Measurements from ENCODE around the gene ZDHHC23. TPM values are rescaled to one million over a fixed set of nuclear protein-coding genes. Genes with fewer than 3 reads are reported as not detected.

ZDHHC23 gene
- total RNA-seq, 1 experiment from 2014 or later, result 4.4 TPM

GRCh38 chr3:113966172-113966571 lies 18.4 kb downstream of the ZDHHC23 start:
- DNase-seq, result no peak
- no peaks in the 10 kb centered on the region for H3K27me3 ChIP-seq (ENCODE audit: control insufficient read depth, insufficient read depth, low read length)

DNA sequence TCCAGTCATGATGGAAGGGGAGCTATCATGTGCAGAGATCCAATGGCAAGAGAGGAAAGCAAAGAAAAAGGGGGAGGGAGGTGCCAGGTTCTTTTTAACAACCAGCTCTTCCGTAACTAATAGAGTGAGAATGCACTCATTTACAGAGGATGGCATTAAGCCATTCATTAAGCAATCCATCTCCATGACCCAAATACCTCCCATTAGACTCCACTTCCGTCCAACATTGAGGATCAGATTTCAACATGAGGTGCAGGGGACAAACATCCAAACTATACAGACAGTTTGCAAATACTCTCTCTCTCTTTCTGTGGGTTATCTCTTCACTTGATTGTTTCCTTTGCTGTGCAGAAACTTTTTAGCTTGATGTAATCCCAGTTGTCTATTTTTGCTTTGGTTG lies 21.2 kb downstream of the ZDHHC23 start:
- no peak for DNase-seq
- Histone ChIP-seq H3K4me3 (ENCODE audit: insufficient read depth, low read depth, low read length) (no peak overlapping the region), H3K36me3 (replicated peaks; ENCODE audit: control insufficient read depth, insufficient read depth, low read length) (no peaks in the 10 kb centered on the region), H3K27me3 (ENCODE audit: control insufficient read depth, insufficient read depth, low read length) (no peaks in the 10 kb centered on the region)

More at GRCh38 chr3:113966172-113966571, 18.4 kb downstream of the ZDHHC23 start:
- H3K4me3 ChIP-seq (ENCODE audit: insufficient read depth, low read depth, low read length), result no peak overlapping the region
- no peaks in the 10 kb centered on the region for H3K36me3 ChIP-seq (replicated peaks; ENCODE audit: control insufficient read depth, insufficient read depth, low read length)

DNA sequence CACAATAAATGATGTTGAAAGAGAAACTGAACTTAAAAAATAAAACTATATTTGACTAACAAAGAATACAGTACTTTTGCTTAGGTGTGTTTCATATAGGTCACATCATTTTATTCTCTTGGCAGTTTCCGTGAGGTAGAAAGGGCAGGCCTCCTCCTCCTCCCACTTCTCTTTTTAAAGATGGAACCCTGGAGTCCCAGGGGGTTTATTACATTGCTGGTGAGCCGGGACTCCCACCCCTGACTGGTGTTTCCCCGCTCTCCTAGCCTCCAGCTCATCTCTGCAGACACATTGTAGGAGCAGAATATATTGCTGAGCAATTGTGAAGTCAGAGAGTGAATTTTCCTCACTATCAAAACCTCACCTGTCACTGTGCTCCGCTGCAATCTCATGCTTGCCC lies 30.0 kb downstream of the ZDHHC23 start:
- no peak for DNase-seq
- H3K4me3 ChIP-seq (ENCODE audit: insufficient read depth, low read depth, low read length), result no peak overlapping the region
- H3K36me3 ChIP-seq (replicated peaks; ENCODE audit: control insufficient read depth, insufficient read depth, low read length), result no peaks in the 10 kb centered on the region
- H3K27me3 ChIP-seq (ENCODE audit: control insufficient read depth, insufficient read depth, low read length), result no peaks in the 10 kb centered on the region

GRCh38 chr3:113979916-113980315 lies 32.1 kb downstream of the ZDHHC23 start:
- no peak overlapping the region for H3K4me3 ChIP-seq (ENCODE audit: insufficient read depth, low read depth, low read length)
- DNase-seq, result no peak
- H3K36me3 ChIP-seq (replicated peaks; ENCODE audit: control insufficient read depth, insufficient read depth, low read length), result no peaks in the 10 kb centered on the region
- no peaks in the 10 kb centered on the region for H3K27me3 ChIP-seq (ENCODE audit: control insufficient read depth, insufficient read depth, low read length)

- Histone ChIP-seq H3K36me3 (replicated peaks; ENCODE audit: control insufficient read depth, insufficient read depth, low read length) (no peaks in the 10 kb centered on the region), H3K27me3 (ENCODE audit: control insufficient read depth, insufficient read depth, low read length) (no peaks in the 10 kb centered on the region), H3K4me3 (ENCODE audit: insufficient read depth, low read depth, low read length) (no peak overlapping the region)
- DNase-seq, result no peak
Measured at GRCh38 chr3:113981803-113982202, 34.0 kb downstream of the ZDHHC23 start.

GRCh38 chr3:113983544-113983943 lies 35.7 kb downstream of the ZDHHC23 start:
- no peaks in the 10 kb centered on the region for H3K36me3 ChIP-seq (replicated peaks; ENCODE audit: control insufficient read depth, insufficient read depth, low read length)
- no peak for DNase-seq
- H3K4me3 ChIP-seq (ENCODE audit: insufficient read depth, low read depth, low read length), result no peak overlapping the region
- H3K27me3 ChIP-seq (ENCODE audit: control insufficient read depth, insufficient read depth, low read length), result no peaks in the 10 kb centered on the region

GRCh38 chr3:113985541-113985940 lies 37.7 kb downstream of the ZDHHC23 start:
- no peaks in the 10 kb centered on the region for H3K27me3 ChIP-seq (ENCODE audit: control insufficient read depth, insufficient read depth, low read length)
- H3K36me3 ChIP-seq (replicated peaks; ENCODE audit: control insufficient read depth, insufficient read depth, low read length), result no peaks in the 10 kb centered on the region
- no peak overlapping the region for H3K4me3 ChIP-seq (ENCODE audit: insufficient read depth, low read depth, low read length)
- DNase-seq, result no peak

DNA sequence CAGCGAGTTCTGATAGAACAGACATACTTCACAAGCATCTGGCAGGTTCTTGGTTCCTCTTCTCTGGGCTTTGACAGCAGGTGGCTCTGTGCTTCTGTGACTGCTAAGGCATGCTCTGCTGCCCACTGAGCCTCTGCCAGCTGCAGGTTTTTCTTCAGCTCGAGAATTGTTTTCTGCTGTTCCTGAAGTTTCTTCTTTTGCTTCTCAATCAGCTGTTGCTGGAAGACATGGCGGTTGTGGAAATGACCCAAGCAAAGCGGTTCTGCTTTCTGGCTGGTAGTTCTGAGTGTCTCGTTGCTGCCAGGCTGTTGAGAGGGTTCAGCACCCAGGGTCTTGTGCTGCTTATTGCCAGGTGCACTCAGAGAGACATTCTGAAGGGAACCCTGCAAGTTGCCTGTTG lies 57.7 kb downstream of the ZDHHC23 start:
- DNase-seq, result no peak
- Histone ChIP-seq H3K4me3 (ENCODE audit: insufficient read depth, low read depth, low read length) (no peak overlapping the region), H3K27me3 (ENCODE audit: control insufficient read depth, insufficient read depth, low read length) (no peaks in the 10 kb centered on the region), H3K36me3 (replicated peaks; ENCODE audit: control insufficient read depth, insufficient read depth, low read length) (no peaks in the 10 kb centered on the region)

DNA sequence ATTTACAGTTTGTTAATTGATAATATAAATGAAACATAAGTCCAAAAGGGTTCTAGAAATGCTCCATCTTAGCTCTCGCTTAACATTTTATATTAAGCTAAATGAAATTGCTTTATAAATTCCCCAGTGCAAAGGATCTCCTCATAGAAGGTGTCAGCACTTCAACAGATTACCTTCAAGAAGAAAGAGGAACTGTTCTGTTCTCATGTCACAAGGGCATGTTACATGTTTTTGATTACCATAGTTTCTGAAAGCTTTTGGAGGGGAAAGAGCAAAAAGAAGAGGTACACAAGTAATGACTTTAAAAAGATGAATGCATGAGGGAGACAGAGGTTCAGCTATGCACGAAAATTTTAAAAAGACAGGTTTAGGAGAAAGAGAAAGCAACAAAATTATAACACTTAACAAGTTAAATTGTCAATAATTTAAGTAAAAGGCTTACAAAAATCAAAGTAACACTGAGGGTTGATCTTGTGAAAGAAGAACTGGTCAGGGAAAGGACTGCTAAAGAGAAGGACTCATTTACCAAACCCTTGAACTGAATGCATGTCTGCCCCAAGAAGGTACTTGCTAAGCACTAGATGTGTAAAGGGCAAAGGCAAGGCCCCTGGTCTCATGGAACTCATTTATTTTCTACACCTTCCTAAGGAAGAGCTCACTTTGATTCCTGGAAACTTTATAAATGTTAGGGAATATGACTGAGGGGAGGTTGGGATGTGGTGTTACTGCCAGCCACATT lies 63.4 kb downstream of the ZDHHC23 start:
- H3K36me3 ChIP-seq (replicated peaks; ENCODE audit: control insufficient read depth, insufficient read depth, low read length), result no peaks in the 10 kb centered on the region
- H3K4me3 ChIP-seq (ENCODE audit: insufficient read depth, low read depth, low read length), result no peak overlapping the region
- no peaks in the 10 kb centered on the region for H3K27me3 ChIP-seq (ENCODE audit: control insufficient read depth, insufficient read depth, low read length)
- no peak for DNase-seq

Other genes with a start within 250 kb of the ZDHHC23 start
- 149 and 159 TPM in 2 replicates for gene NAA50, start 201.8 kb upstream of the ZDHHC23 start, total RNA-seq (2014; rRNA removed; shearing (Covaris generic))
- 67.4 and 75.5 TPM in 2 replicates for gene ATP6V1A, start 201.0 kb upstream of the ZDHHC23 start, total RNA-seq (2014; rRNA removed; shearing (Covaris generic))
- gene GRAMD1C, start 109.2 kb upstream of the ZDHHC23 start, total RNA-seq (2014; rRNA removed; shearing (Covaris generic)), result 1.0 and 4.1 TPM in 2 replicates
- 0.80 and 2.4 TPM in 2 replicates for gene CCDC191, start 108.5 kb downstream of the ZDHHC23 start, total RNA-seq (2014; rRNA removed; shearing (Covaris generic))
- 30.3 and 35.4 TPM in 2 replicates for gene QTRT2, start 108.7 kb downstream of the ZDHHC23 start, total RNA-seq (2014; rRNA removed; shearing (Covaris generic))
- gene DRD3, start 231.0 kb downstream of the ZDHHC23 start, total RNA-seq (2014; rRNA removed; shearing (Covaris generic)), result not detected in 2 replicates